GM12878 (cell line): ENCODE results near the gene C5orf15. TPM values are rescaled to one million over a fixed set of nuclear protein-coding genes. Genes with fewer than 3 reads are reported as not detected.

ENCODE experiments used
- ATAC-seq: fragments of 200-7000 bp; cut with Tn5 transposase; 3 replicates; pipeline ENCODE4 v1.9.1; 2020; ENCODE audit warnings: mild to moderate bottlenecking, moderate library complexity
- BruUV-seq: library from RNA; stranded (reverse); fragments of 400-500 nt; replicated peaks from 2 replicates; lab custom pipeline; 2021; lab: Mats Ljungman, UMichigan
- CTCF ChIA-PET: fragments of 300-600 bp; sonication (Branson Sonifier 250); formaldehyde crosslinking; extraction: SDS; loops from one replicate; lab custom pipeline; 2021; ENCODE audit warnings: inconsistent platforms; lab: Yijun Ruan, JAX
- POLR2A ChIA-PET: fragments of 350-600 bp; formaldehyde crosslinking; extraction: SDS; loops from one replicate; lab custom pipeline; 2021; ENCODE audit warnings: inconsistent platforms; lab: Charles Lee
- RAD21 ChIA-PET: fragments of 300-600 bp; sonication (Branson Sonifier 250); formaldehyde crosslinking; loops from one replicate; lab custom pipeline; 2023; ENCODE audit warnings: antibody characterized with exemption; ENCODE audit not compliant: unreplicated experiment; lab: Charles Lee
- SMC1A ChIA-PET: fragments of 300-600 bp; sonication (Branson Sonifier 250); formaldehyde crosslinking; loops from one replicate; lab custom pipeline; 2023; ENCODE audit not compliant: unreplicated experiment, uncharacterized antibody; lab: Charles Lee
- DNase-seq: peaks from one replicate; pipeline ENCODE4 v3.0.0-alpha.2; 2011; ENCODE audit warnings: low read depth, low spot score
- FAIRE-seq: peaks from 3 replicates; lab custom pipeline; 2011; peaks lifted over from hg19 to GRCh38; lab: Jason Lieb, UNC
- H2AFZ ChIP-seq: 2 replicates; pipeline ENCODE4 v1.6.0; 2011; ENCODE audit warnings: low read depth, low read length, control low read depth; ENCODE audit not compliant: control insufficient read depth
- H3K27ac ChIP-seq: 2 replicates; pipeline ENCODE4 v1.5.1; 2011; ENCODE audit warnings: control low read depth; ENCODE audit not compliant: control insufficient read depth, insufficient read depth
- H3K27me3 ChIP-seq, 2 experiments: replicated peaks in 1 of 2; 2 replicates each; pipeline versions ENCODE4 v1.6.0 to v1.6.1; 2011; ENCODE audit warnings: low read length in 1 of 2; ENCODE audit not compliant: control insufficient read depth in 2 of 2, insufficient read depth in 2 of 2
- H3K36me3 ChIP-seq, 2 experiments: 2 replicates each; pipeline ENCODE4 v1.5.1; 2011; ENCODE audit warnings: low read length in 1 of 2; ENCODE audit not compliant: control insufficient read depth in 2 of 2, insufficient read depth in 2 of 2
- H3K4me1 ChIP-seq: 2 replicates; pipeline ENCODE4 v1.6.1; 2011; ENCODE audit warnings: mild to moderate bottlenecking, low read length, moderate library complexity, mixed read lengths; ENCODE audit not compliant: control insufficient read depth, insufficient read depth
- H3K4me2 ChIP-seq: 2 replicates; pipeline ENCODE4 v1.6.0; 2011; ENCODE audit warnings: control low read depth; ENCODE audit not compliant: control insufficient read depth, insufficient read depth
- H3K4me3 ChIP-seq: fragments of 200-600 bp; sonication (generic); 2 replicates; pipeline ENCODE4 v1.5.1; 2016
- H3K79me2 ChIP-seq: 2 replicates; pipeline ENCODE4 v1.6.0; 2011; ENCODE audit warnings: low read length; ENCODE audit not compliant: control insufficient read depth, insufficient read depth
- H3K9ac ChIP-seq: 2 replicates; pipeline ENCODE4 v1.8.0; 2011; ENCODE audit warnings: low read length, control low read depth, mixed read lengths; ENCODE audit not compliant: control insufficient read depth, insufficient read depth
- H3K9me3 ChIP-seq: replicated peaks from 3 replicates; pipeline ENCODE4 v1.5.1; 2011; ENCODE audit warnings: mild to moderate bottlenecking, low read length; ENCODE audit not compliant: control insufficient read depth, insufficient read depth
- H4K20me1 ChIP-seq: 2 replicates; pipeline ENCODE4 v1.6.0; 2011; ENCODE audit not compliant: control insufficient read depth, insufficient read depth
- ATF3 ChIP-seq: IDR thresholded peaks from 2 replicates; pipeline ENCODE4 v1.6.1; 2011; ENCODE audit warnings: low read depth, mild to moderate bottlenecking, low read length, moderate library complexity, borderline replicate concordance; ENCODE audit errors: extremely low read depth
- ESRRA ChIP-seq: IDR thresholded peaks from 2 replicates; pipeline ENCODE4 v1.6.1; 2012; ENCODE audit warnings: mild to moderate bottlenecking, low read length, improper control_type of control experiment
- GATAD2B ChIP-seq: fragments of 450-650 bp; conservative IDR thresholded peaks from 2 replicates; pipeline ENCODE4 v1.6.1; 2017; ENCODE audit warnings: low read depth, mild to moderate bottlenecking, moderate library complexity
- HDAC6 ChIP-seq: fragments of 200-600 bp; sonication (generic); IDR thresholded peaks from one replicate; pipeline ENCODE4 v1.8.0; 2017; ENCODE audit warnings: antibody characterized with exemption; ENCODE audit not compliant: unreplicated experiment
- HDGF ChIP-seq: fragments of 450-650 bp; IDR thresholded peaks from 2 replicates; pipeline ENCODE4 v1.6.1; 2016; ENCODE audit warnings: antibody characterized with exemption
- IKZF2 ChIP-seq, 2 experiments: fragments of 450-650 bp; IDR thresholded peaks; 2 replicates each; pipeline ENCODE4 v1.6.1; 2017; ENCODE audit warnings: mild to moderate bottlenecking in 2 of 2, moderate library complexity in 2 of 2
- KAT2A ChIP-seq: conservative IDR thresholded peaks from 2 replicates; pipeline ENCODE4 v1.6.1; 2011; ENCODE audit warnings: low read depth, low read length; ENCODE audit not compliant: control insufficient read depth
- MTA3 ChIP-seq: IDR thresholded peaks from 2 replicates; pipeline ENCODE4 v1.6.1; 2012; ENCODE audit warnings: low read length, inconsistent platforms, borderline replicate concordance
- NBN ChIP-seq: fragments of 450-650 bp; IDR thresholded peaks from 2 replicates; pipeline ENCODE4 v1.6.1; 2016
- NR2C1 ChIP-seq: fragments of 450-650 bp; IDR thresholded peaks from 2 replicates; pipeline ENCODE4 v1.6.1; 2017; ENCODE audit warnings: antibody characterized with exemption, mild to moderate bottlenecking, moderate library complexity
- POLR2AphosphoS5 ChIP-seq: IDR thresholded peaks from 2 replicates; pipeline ENCODE4 v1.6.1; 2011; ENCODE audit warnings: mild to moderate bottlenecking, low read length, inconsistent platforms
- SMAD5 ChIP-seq: IDR thresholded peaks from 2 replicates; pipeline ENCODE4 v1.6.1; 2016; ENCODE audit warnings: antibody characterized with exemption, low read depth
- USF2 ChIP-seq: IDR thresholded peaks from 2 replicates; pipeline ENCODE4 v1.6.1; 2011; ENCODE audit warnings: low read depth, low read length, improper control_type of control experiment, borderline replicate concordance
- ZBTB33 ChIP-seq: fragments of 450-650 bp; IDR thresholded peaks from 2 replicates; pipeline ENCODE4 v1.6.1; 2017; ENCODE audit warnings: mild to moderate bottlenecking
- ZNF217 ChIP-seq: fragments of 450-650 bp; IDR thresholded peaks from 2 replicates; pipeline ENCODE4 v1.6.1; 2017; ENCODE audit warnings: antibody characterized with exemption, mild to moderate bottlenecking
- ZNF384 ChIP-seq: IDR thresholded peaks from 2 replicates; pipeline ENCODE4 v1.6.1; 2012; ENCODE audit warnings: low read depth, mild to moderate bottlenecking, low read length, improper control_type of control experiment, borderline replicate concordance
- ZNF622 ChIP-seq: fragments of 450-650 bp; IDR thresholded peaks from 2 replicates; pipeline ENCODE4 v1.6.1; 2017; ENCODE audit warnings: mild to moderate bottlenecking, inconsistent platforms
- ZZZ3 ChIP-seq: IDR thresholded peaks from 2 replicates; pipeline ENCODE4 v1.6.1; 2011; ENCODE audit warnings: low read depth; ENCODE audit not compliant: control insufficient read depth, insufficient read length
- WGBS: methylation state at CpG from one replicate; pipeline ENCODE4 v1.1.6; 2016; ENCODE audit warnings: low lambda C conversion rate; ENCODE audit not compliant: insufficient replicate concordance, insufficient coverage; ENCODE audit errors: missing lambda C conversion rate; 5-methylcytosine and 5-hydroxymethylcytosine counted together
- in situ Hi-C: fragments of 300-500 bp; cut with MboI; formaldehyde crosslinking; loops from 9 replicates; pipeline ENCODE4 v1.14.3; 2018; ENCODE audit warnings: mixed read lengths
- intact Hi-C: fragments of 100-400 bp; cut with micrococcal nuclease; formaldehyde crosslinking; loops from one replicate; pipeline ENCODE4 v1.14.2; 2022; ENCODE audit not compliant: unreplicated experiment
- polyA plus RNA-seq, 11 experiments: library from polyadenylated mRNA; depleted of rRNA in 4 of 11; unstranded in 6 of 11; stranded (reverse) in 5 of 11; fragments of >200 nt; fragmentation: Nextera tagmentation in 4 of 11; fragmentation: Illumina TruSeq in 1 of 11; extraction: Ambion mirVana in 4 of 11; extraction: Trizol in 1 of 11; gene quantifications; 1 replicate in 1 of 11; 2 replicates in 10 of 11; pipeline versions ENCODE4 v1.2.1 to v1.2.3, GENCODE V29; 2011 to 2016; ENCODE audit warnings: inconsistent platforms in 2 of 11, missing spikeins in 2 of 11, low read depth in 1 of 11
- total RNA-seq, 4 experiments: library from RNA; depleted of rRNA in 3 of 4; stranded (reverse); fragments of >200 nt in 3 of 4; fragmentation: Illumina TruSeq in 1 of 4; extraction: Trizol in 1 of 4; gene quantifications; 2 replicates each; pipeline versions ENCODE4 v1.2.1 to v1.2.3, GENCODE V29; 2013 to 2021
- TF ChIP-seq, protein P1 (sequence below): IDR thresholded peaks from 2 replicates; pipeline ENCODE4 v1.6.1; 2011; ENCODE audit warnings: mild to moderate bottlenecking, low read depth, low read length, moderate library complexity; ENCODE audit not compliant: insufficient replicate concordance
- TF ChIP-seq, protein P2 (sequence below): fragments of 450-650 bp; IDR thresholded peaks from 2 replicates; pipeline ENCODE4 v1.6.1; 2016; ENCODE audit warnings: mild to moderate bottlenecking

Gene C5orf15
- total and polyA plus RNA-seq, 10 of the 15 experiments (the other 5 are each of a cell fraction or from before 2014, with no cell fraction given), result 21.7 to 69.6 (median 46.0) TPM

DNA sequence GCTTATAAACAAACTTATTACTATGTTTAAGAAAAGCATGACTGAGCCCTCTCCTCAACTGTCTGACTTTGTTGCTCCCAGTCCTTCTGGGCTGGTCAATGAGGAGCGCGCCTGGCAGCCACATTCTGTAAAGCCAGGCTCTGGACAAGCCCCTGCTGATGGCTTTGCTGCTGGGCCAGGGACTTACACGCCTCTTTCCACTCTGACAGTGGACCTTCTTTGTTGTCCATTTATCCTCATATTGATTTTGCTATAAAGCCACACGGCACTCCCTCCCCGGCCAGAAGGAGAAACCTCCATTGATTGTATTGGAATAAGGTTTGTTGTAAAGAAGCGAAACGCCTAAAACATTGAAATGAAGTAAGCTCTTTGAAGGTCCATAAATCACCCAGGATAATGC is 50.6 kb downstream of the C5orf15 start:
- WGBS, result 70% methylated on average over 7 of the region's 7 CpGs
- POLR2A ChIA-PET, result interaction anchor here (0.6 kb wide), 1 partner anchor 40 kb away, joined by 3 read pairs; no protein-coding TSS in a partner anchor

More for the DNA sequence above, 50.6 kb downstream of the C5orf15 start:
- H3K79me2 ChIP-seq, result no peaks in the 10 kb centered on the region
- no peak for TF ChIP-seq POLR2AphosphoS5
- no peak for TF ChIP-seq HDAC6
- no peak for TF ChIP-seq ESRRA
- no peak for TF ChIP-seq MTA3
- no peak for TF ChIP-seq ATF3
- TF ChIP-seq ZZZ3, result no peak
- TF ChIP-seq HDGF, result no peak
- no peak for TF ChIP-seq IKZF2 (IDR thresholded peaks at IDR 0.05)
- TF ChIP-seq ZNF384, result no peak
- TF ChIP-seq SMAD5, result no peak
- TF ChIP-seq, protein P1, sequence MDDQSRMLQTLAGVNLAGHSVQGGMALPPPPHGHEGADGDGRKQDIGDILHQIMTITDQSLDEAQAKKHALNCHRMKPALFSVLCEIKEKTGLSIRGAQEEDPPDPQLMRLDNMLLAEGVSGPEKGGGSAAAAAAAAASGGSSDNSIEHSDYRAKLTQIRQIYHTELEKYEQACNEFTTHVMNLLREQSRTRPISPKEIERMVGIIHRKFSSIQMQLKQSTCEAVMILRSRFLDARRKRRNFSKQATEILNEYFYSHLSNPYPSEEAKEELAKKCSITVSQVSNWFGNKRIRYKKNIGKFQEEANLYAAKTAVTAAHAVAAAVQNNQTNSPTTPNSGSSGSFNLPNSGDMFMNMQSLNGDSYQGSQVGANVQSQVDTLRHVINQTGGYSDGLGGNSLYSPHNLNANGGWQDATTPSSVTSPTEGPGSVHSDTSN, result no peak
- TF ChIP-seq USF2, result no peak
- TF ChIP-seq, protein P2, sequence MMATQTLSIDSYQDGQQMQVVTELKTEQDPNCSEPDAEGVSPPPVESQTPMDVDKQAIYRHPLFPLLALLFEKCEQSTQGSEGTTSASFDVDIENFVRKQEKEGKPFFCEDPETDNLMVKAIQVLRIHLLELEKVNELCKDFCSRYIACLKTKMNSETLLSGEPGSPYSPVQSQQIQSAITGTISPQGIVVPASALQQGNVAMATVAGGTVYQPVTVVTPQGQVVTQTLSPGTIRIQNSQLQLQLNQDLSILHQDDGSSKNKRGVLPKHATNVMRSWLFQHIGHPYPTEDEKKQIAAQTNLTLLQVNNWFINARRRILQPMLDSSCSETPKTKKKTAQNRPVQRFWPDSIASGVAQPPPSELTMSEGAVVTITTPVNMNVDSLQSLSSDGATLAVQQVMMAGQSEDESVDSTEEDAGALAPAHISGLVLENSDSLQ, result no peak
- TF ChIP-seq ZBTB33, result no peak
- TF ChIP-seq ZNF622, result no peak
- TF ChIP-seq GATAD2B, result no peak
- TF ChIP-seq ZNF217, result no peak
- no peak for TF ChIP-seq KAT2A
- no peak for TF ChIP-seq NBN
- no peak for TF ChIP-seq NR2C1
- TF ChIP-seq, all 136 proteins: peak for 0
- H2AFZ ChIP-seq, result no peak overlapping the region
- no peak overlapping the region for H3K27ac ChIP-seq
- ATAC-seq (no peak), FAIRE-seq (no peak), DNase-seq (no peak)
- intact Hi-C loops, result no loop called here
- SMC1A ChIA-PET, result interaction anchor here (0.6 kb wide), 1 partner anchor 12 kb away, joined by 5 read pairs; no protein-coding TSS in a partner anchor
- H3K27me3 ChIP-seq, result no peaks in the 10 kb centered on the region
- in situ Hi-C loops, result no loop called here
- no peak overlapping the region for H3K4me2 ChIP-seq
- no peaks in the 10 kb centered on the region for H3K4me1 ChIP-seq
- no TSS peak for BruUV-seq
- no peak overlapping the region for H3K9ac ChIP-seq
- H3K9me3 ChIP-seq, result no peaks in the 10 kb centered on the region
- CTCF ChIA-PET, result interaction anchor here (1.0 to 1.9 kb wide), 3 partner anchors 11 to 27 kb away, joined by 3 to 5 read pairs (median 3); no protein-coding TSS in a partner anchor
- no peaks in the 10 kb centered on the region for H3K36me3 ChIP-seq
- no peaks in the 10 kb centered on the region for H4K20me1 ChIP-seq
- RAD21 ChIA-PET, result no interaction called here
- no peak overlapping the region for H3K4me3 ChIP-seq
